AG04449 (cell line): Measurements from ENCODE around the gene POGLUT3.

ENCODE experiments used
- CTCF ChIA-PET: fragments of 350-600 bp; formaldehyde crosslinking; extraction: SDS; loops from one replicate; lab custom pipeline; 2021; ENCODE audit warnings: antibody characterized with exemption; lab: Yijun Ruan, JAX
- POLR2A ChIA-PET: fragments of 400-600, 350-600 bp; formaldehyde crosslinking; extraction: SDS; loops from one replicate; lab custom pipeline; 2020; ENCODE audit warnings: antibody characterized with exemption, inconsistent platforms; lab: Yijun Ruan, JAX
- DNase-seq: peaks from one replicate; pipeline ENCODE4 v3.0.0-alpha.2; 2010; ENCODE audit warnings: low read depth, low spot score
- H3K4me3 ChIP-seq: 2 replicates; pipeline ENCODE4 v1.5.1; 2011; ENCODE audit warnings: low read depth, mild to moderate bottlenecking, control low read depth, low read length
- TF ChIP-seq, protein P1 (sequence below): IDR thresholded peaks from one replicate; pipeline ENCODE4 v1.5.1; 2011; ENCODE audit warnings: mild to moderate bottlenecking, moderate library complexity, low read length, control low read depth, inconsistent platforms; ENCODE audit not compliant: insufficient read depth; ENCODE audit errors: missing control alignments

Gene POGLUT3

DNA sequence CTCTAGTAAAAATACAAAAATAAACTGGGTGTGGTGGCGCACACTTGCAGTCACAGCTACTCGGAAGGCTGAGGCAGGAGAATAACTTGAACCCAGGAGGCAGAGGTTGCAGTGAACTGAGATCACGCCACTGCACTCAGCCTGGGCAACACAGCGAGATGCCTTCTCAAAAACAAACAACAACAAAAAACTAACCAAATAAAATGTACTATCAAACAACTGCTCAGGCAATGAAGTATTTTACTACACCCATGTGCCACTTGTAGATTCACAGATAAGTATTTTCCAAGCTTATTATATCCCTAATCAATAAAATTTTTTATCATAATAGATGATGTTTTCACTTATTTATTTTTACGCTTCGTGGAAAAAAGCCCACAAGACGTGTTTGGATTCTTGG is 31.8 kb downstream of the POGLUT3 start:
- DNase-seq, result no peak
- peak overlapping the region; percentile 82 for H3K4me3 ChIP-seq
- POLR2A ChIA-PET, result no interaction called here
- CTCF ChIA-PET, result no interaction called here
- TF ChIP-seq, protein P1, sequence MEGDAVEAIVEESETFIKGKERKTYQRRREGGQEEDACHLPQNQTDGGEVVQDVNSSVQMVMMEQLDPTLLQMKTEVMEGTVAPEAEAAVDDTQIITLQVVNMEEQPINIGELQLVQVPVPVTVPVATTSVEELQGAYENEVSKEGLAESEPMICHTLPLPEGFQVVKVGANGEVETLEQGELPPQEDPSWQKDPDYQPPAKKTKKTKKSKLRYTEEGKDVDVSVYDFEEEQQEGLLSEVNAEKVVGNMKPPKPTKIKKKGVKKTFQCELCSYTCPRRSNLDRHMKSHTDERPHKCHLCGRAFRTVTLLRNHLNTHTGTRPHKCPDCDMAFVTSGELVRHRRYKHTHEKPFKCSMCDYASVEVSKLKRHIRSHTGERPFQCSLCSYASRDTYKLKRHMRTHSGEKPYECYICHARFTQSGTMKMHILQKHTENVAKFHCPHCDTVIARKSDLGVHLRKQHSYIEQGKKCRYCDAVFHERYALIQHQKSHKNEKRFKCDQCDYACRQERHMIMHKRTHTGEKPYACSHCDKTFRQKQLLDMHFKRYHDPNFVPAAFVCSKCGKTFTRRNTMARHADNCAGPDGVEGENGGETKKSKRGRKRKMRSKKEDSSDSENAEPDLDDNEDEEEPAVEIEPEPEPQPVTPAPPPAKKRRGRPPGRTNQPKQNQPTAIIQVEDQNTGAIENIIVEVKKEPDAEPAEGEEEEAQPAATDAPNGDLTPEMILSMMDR, result no peak

DNA sequence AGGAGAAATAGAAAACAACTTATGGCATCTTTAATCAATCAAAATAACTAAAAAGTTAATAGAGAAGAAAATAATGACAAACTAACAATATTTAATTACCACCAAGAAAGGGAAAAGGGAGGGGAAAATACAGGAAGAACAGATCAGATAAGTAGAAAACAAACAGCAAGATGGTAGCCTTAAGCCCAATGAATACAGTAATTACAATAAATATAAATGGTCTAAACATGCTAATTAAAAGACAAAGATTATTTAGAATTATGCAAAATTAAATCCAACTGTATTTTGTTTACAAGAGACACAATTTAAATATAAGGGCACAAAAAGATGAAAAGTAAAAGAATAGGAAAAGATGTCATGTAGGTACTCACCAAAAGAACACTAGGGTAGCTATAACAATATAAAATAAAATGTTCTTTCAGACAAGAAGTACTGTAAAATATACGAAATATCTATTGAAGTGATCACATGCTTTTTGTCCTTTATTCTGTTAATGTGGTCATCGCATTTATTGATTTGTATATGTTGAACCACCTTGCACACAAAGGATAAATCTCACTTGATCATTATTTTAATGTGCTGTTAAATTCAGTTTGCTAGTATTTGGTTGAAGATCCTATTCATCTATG is 44.9 kb downstream of the POGLUT3 start:
- H3K4me3 ChIP-seq, result no peak overlapping the region
- TF ChIP-seq, protein P1, result no peak
- DNase-seq, result no peak
- ChIA-PET POLR2A (no interaction called here), CTCF (no interaction called here)
